KOPT-K1 (cell line): ENCODE measurements around the gene NDUFB10.

Experiments
- H3K27ac ChIP-seq: fragments of 200-600 bp; sonication (generic); 2 replicates; pipeline ENCODE4 v1.5.1; 2016; ENCODE audit warnings: antibody characterized with exemption, mild to moderate bottlenecking, low read depth, low read length; ENCODE audit not compliant: poor library complexity, severe bottlenecking
- H3K36me3 ChIP-seq: fragments of 200-600 bp; sonication (generic); 2 replicates; pipeline ENCODE4 v1.5.1; 2017; ENCODE audit warnings: antibody characterized with exemption, mild to moderate bottlenecking, low read length, moderate library complexity; ENCODE audit not compliant: insufficient read depth
- H3K9me3 ChIP-seq: fragments of 200-600 bp; sonication (generic); 2 replicates; pipeline ENCODE4 v1.5.1; 2017; ENCODE audit warnings: antibody characterized with exemption, low read length, mild to moderate bottlenecking; ENCODE audit not compliant: insufficient read depth, poor library complexity, severe bottlenecking

NDUFB10 gene

DNA sequence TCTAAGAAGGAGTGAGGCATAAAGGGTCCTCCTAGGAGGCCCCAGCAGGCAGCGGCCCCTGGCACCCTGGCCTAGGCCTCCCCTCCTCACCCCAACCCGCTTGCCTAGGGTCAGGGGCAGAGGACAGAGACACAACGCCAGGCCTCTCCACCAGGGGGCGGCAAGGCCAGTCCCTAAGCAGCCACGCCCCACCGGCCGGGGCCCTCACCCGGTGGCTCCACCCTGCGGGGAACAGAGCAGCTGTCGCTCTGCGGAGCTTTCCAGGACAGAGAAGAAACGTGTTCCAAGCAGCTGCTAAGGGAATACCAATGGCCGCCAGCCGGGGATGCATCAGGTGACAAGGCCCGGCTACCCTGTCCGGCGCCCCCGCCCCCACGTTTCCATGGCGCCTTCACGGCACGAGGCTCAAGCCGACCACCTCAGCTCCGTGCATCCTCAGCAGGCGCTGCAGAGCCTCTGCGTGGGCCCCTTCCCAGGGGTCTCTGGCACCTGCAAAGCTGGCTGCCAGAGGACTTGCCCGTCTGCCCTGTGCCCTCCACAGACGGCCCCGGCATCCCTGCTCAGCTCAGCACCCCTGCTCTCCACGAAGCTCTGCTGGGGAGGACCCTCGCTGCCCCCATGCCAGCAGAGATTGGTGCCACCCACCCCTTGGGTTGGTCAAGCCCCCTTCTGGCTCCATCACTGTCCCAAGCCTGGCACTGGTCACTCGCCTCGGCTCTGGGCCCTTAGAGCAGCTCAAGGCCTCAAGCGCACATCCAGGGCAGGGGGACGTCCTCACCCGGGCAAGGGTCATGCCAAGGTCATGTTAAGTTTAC is 44.7 kb downstream of the NDUFB10 start:
- Histone ChIP-seq H3K36me3 (peaks cover 76% of the 10 kb centered on the region), H3K9me3 (no peaks in the 10 kb centered on the region), H3K27ac (no peak overlapping the region)

- H3K9me3 ChIP-seq, result no peaks in the 10 kb centered on the region
- no peak overlapping the region for H3K27ac ChIP-seq
- H3K36me3 ChIP-seq, result peaks cover 67% of the 10 kb centered on the region
Measured at GRCh38 chr16:2004795-2005517, 45.6 kb downstream of the NDUFB10 start.

DNA sequence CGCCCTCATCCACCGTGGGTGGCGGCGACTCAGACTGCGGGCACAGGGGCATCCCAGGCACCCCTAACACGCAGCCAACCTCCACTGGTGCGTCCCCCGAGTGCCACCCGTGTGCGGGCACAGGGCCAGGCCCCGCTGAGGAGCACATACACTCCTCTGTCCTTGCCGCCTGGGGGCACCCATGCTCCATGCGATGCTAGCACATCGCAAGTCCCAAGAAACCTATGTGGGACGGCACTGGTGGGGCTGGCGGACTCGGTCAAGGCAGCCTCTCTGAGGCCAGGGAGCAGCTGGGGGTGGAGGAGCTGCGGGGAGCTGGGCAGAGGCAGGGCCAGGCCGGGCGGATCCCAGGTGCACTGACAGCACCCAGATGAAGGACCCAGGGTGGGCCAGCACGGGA is 46.3 kb downstream of the NDUFB10 start:
- Histone ChIP-seq H3K27ac (no peak overlapping the region), H3K9me3 (no peaks in the 10 kb centered on the region), H3K36me3 (peaks cover 60% of the 10 kb centered on the region)

DNA sequence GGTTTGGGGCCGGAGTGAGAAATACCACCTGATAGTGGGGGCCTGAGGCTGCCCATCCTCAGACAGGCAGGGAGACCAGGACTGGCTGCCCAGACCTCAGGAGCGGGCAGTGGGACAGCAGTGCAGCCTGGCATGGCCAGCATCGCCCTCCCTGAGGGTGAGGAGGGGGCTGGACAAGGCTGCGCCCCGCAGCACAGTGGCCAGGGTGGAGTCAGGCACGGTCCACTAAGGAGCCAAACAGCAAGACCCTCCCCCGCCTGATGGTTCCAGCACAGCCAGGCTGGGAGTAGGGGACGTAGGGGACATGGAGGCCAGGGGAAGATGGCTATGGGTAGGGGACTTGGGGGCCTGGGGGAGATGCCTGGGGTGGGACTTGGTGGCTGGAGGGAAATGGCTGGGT is 47.0 kb downstream of the NDUFB10 start:
- no peak overlapping the region for H3K27ac ChIP-seq
- peaks cover 53% of the 10 kb centered on the region for H3K36me3 ChIP-seq
- H3K9me3 ChIP-seq, result no peaks in the 10 kb centered on the region

- H3K27ac ChIP-seq, result peak overlapping the region; percentile 68
- H3K36me3 ChIP-seq, result peaks cover 44% of the 10 kb centered on the region; the same call in 1 of the 2 replicates
- H3K9me3 ChIP-seq, result no peaks in the 10 kb centered on the region
Measured at GRCh38 chr16:2007081-2007836, 47.9 kb downstream of the NDUFB10 start.

GRCh38 chr16:2008009-2008526 is 48.7 kb downstream of the NDUFB10 start:
- Histone ChIP-seq H3K9me3 (no peaks in the 10 kb centered on the region), H3K27ac (peak overlapping the region; percentile 68), H3K36me3 (peaks cover 36% of the 10 kb centered on the region; the same call in 1 of the 2 replicates)

DNA sequence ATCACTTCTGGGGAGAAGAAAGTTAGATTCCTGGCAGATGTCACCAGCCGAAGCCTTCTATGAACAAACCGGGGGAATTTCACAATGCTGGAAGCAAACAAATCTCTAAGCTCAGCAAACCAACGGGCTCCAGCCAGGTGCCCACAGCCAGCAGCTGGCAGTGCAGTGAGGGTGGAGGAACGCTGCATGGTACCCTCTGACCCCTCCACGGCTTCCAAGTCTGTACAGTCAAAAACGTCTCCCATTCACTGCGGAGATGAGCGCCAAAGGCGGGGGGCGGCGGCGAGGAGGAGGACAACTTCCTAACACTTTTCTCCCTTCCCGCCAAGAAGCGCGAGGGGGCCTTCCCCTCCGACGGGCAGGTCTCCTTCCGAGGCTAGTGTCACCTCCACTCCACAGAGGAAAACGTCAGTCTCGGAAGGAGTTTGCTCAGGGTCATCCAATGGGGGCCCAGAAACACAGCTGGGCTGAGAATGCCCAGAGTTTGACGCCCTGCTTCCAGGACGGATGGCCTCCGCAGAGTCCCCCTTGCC is 49.4 kb downstream of the NDUFB10 start:
- H3K36me3 ChIP-seq, result peaks cover 29% of the 10 kb centered on the region; the same call in 1 of the 2 replicates
- H3K27ac ChIP-seq, result peak overlapping the region; percentile 68

GRCh38 chr16:2009164-2009711 is 49.9 kb downstream of the NDUFB10 start:
- peaks cover 26% of the 10 kb centered on the region; the same call in 1 of the 2 replicates for H3K36me3 ChIP-seq
- H3K9me3 ChIP-seq, result no peaks in the 10 kb centered on the region
- peak overlapping the region; percentile 68 for H3K27ac ChIP-seq

More for the DNA sequence above, 49.4 kb downstream of the NDUFB10 start:
- no peaks in the 10 kb centered on the region for H3K9me3 ChIP-seq

DNA sequence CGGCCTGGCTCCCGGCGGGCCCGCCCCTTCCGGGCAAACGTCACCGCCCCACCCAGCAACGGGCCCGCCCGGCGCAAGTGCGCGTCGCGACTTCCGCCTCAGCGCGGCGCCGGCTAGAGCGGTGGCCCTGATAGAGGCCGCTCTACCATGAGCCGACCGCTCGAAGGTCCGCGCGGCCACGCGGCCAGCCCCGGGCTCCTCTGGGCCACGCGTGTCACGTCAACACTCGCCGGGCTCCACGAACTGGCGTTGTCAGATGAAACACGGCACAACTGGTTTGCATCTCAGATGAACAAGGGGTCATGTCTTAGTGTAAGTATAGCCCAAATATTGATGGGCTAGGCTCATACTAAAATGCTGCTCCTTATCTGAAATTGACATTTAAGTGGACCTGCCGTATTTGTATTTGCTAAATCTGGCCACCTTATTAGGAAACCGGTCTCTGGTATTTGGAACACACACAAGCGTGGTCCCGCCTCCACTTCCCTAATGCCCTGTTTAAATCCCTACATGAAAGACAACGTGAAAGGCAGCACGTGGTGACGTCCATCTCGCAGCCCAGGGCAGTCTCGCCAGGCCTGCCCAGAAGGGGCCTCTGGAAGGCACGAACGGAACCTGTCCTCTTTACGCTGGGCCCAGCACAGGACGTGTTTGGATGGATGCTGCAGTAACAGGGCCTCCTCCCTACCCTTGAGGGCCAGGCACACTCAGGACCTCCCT is 50.6 kb downstream of the NDUFB10 start, which contains the start of gene ZNF598:
Gene ZNF598 (minus strand): TSS at position 31 of the 720 bp plus-strand sequence.
- peaks cover 21% of the 10 kb centered on the region; the same call in 1 of the 2 replicates for H3K36me3 ChIP-seq
- H3K9me3 ChIP-seq, result no peaks in the 10 kb centered on the region
- H3K27ac ChIP-seq, result peak within 1 kb of the TSS; percentile 68
